ENCODE results near the gene TRIM62. TPM values are rescaled to one million over a fixed set of nuclear protein-coding genes. Genes with fewer than 3 reads are reported as not detected.
"Not testable (repeated sequence)": the region's sequence is repeated elsewhere in the genome, so short reads cannot be mapped to it uniquely, and the experiment has no call there.

TRIM62 gene
- total RNA-seq, 2 experiments from 2014 or later: 10.3 to 11.5 TPM

- Mint-ChIP-seq H3K36me3 (ENCODE audit: low read depth) (peaks cover 13% of the 10 kb centered on the region), H3K4me3 (no peak overlapping the region), H3K9me3 (no peaks in the 10 kb centered on the region), H3K27me3 (no peaks in the 10 kb centered on the region), H3K4me1 (peaks cover 6% of the 10 kb centered on the region), H3K27ac (no peak overlapping the region)
- ChIA-PET POLR2A (interaction anchor here (1.4 kb wide), 1 partner anchor 22 kb away, joined by 5 read pairs; no protein-coding TSS in a partner anchor), CTCF (interaction anchor here (0.6 kb wide), 1 partner anchor 96 kb away, joined by 5 read pairs; no protein-coding TSS in a partner anchor)
- DNase-seq: peak; percentile 14
Observed at GRCh38 chr1:33120436-33121231, 61.2 kb downstream of the TRIM62 start.

GRCh38 chr1:33119532-33120217, 62.2 kb downstream of the TRIM62 start:
- ChIA-PET CTCF (no interaction called here), POLR2A (interaction anchor here (0.8 kb wide), 1 partner anchor 7 kb away, joined by 3 read pairs; no protein-coding TSS in a partner anchor)
- H3K27me3 Mint-ChIP-seq: no peaks in the 10 kb centered on the region
- no peak overlapping the region for H3K27ac Mint-ChIP-seq
- peak; percentile 15 for DNase-seq
- no peak overlapping the region for H3K4me3 Mint-ChIP-seq
- H3K4me1 Mint-ChIP-seq: no peaks in the 10 kb centered on the region
- H3K9me3 Mint-ChIP-seq: no peaks in the 10 kb centered on the region
- peaks cover 3% of the 10 kb centered on the region for H3K36me3 Mint-ChIP-seq (ENCODE audit: low read depth)

GRCh38 chr1:33119050-33119449, 62.8 kb downstream of the TRIM62 start:
- H3K27ac Mint-ChIP-seq: no peak overlapping the region
- H3K4me1 Mint-ChIP-seq: no peaks in the 10 kb centered on the region
- H3K36me3 Mint-ChIP-seq (ENCODE audit: low read depth): no peaks in the 10 kb centered on the region
- ChIA-PET CTCF (interaction anchor here (0.6 kb wide), 1 partner anchor 9 kb away, joined by 3 read pairs; no protein-coding TSS in a partner anchor), POLR2A (interaction anchor here (0.8 kb wide), 1 partner anchor 8 kb away, joined by 3 read pairs; no protein-coding TSS in a partner anchor)
- peak; percentile 7 for DNase-seq
- H3K4me3 Mint-ChIP-seq: no peak overlapping the region
- H3K9me3 Mint-ChIP-seq: no peaks in the 10 kb centered on the region
- no peaks in the 10 kb centered on the region for H3K27me3 Mint-ChIP-seq

GRCh38 chr1:33118274-33118673, 63.6 kb downstream of the TRIM62 start:
- H3K4me1 Mint-ChIP-seq: no peaks in the 10 kb centered on the region
- POLR2A ChIA-PET: interaction anchor here (1.4 kb wide), 1 partner anchor 8 kb away, joined by 5 read pairs; no protein-coding TSS in a partner anchor
- no peaks in the 10 kb centered on the region for H3K36me3 Mint-ChIP-seq (ENCODE audit: low read depth)
- H3K4me3 Mint-ChIP-seq: no peak overlapping the region
- no peak overlapping the region for H3K27ac Mint-ChIP-seq
- H3K27me3 Mint-ChIP-seq: no peaks in the 10 kb centered on the region
- H3K9me3 Mint-ChIP-seq: no peaks in the 10 kb centered on the region
- CTCF ChIA-PET: interaction anchor here (0.5 kb wide), 1 partner anchor 98 kb away, joined by 3 read pairs; no protein-coding TSS in a partner anchor
- peak; percentile 14 for DNase-seq

GRCh38 chr1:33117440-33118085, 64.3 kb downstream of the TRIM62 start:
- Mint-ChIP-seq H3K36me3 (ENCODE audit: low read depth) (no peaks in the 10 kb centered on the region), H3K9me3 (no peaks in the 10 kb centered on the region), H3K27me3 (no peaks in the 10 kb centered on the region), H3K4me1 (no peaks in the 10 kb centered on the region), H3K27ac (no peak overlapping the region), H3K4me3 (no peak overlapping the region)
- peak; percentile 12 for DNase-seq
- ChIA-PET CTCF (interaction anchor here (0.5 kb wide), 1 partner anchor 97 kb away, joined by 3 read pairs; no protein-coding TSS in a partner anchor), POLR2A (interaction anchor here (1.3 to 1.4 kb wide), 2 partner anchors 9 to 18 kb away, joined by 4 to 5 read pairs; no protein-coding TSS in a partner anchor)

GRCh38 chr1:33111965-33112364, 69.9 kb downstream of the TRIM62 start:
- DNase-seq: peak; percentile 15
- ChIA-PET POLR2A (no interaction called here), CTCF (interaction anchor here (1.1 to 1.4 kb wide), 2 partner anchors 12 to 69 kb away, joined by 3 read pairs; no protein-coding TSS in a partner anchor)
- Mint-ChIP-seq H3K27me3 (no peaks in the 10 kb centered on the region), H3K27ac (no peak overlapping the region), H3K4me1 (no peaks in the 10 kb centered on the region), H3K9me3 (peaks cover 14% of the 10 kb centered on the region), H3K4me3 (no peak overlapping the region), H3K36me3 (ENCODE audit: low read depth) (peaks cover 10% of the 10 kb centered on the region)

- H3K4me1 Mint-ChIP-seq: no peaks in the 10 kb centered on the region
- no peak for DNase-seq
- H3K27ac Mint-ChIP-seq: no peak overlapping the region
- ChIA-PET POLR2A (interaction anchor here (0.7 kb wide), 1 partner anchor 32 kb away, joined by 3 read pairs; no protein-coding TSS in a partner anchor), CTCF (interaction anchor here (1.0 to 1.4 kb wide), 2 partner anchors 70 to 185 kb away, joined by 3 read pairs; no protein-coding TSS in a partner anchor)
- peaks cover 10% of the 10 kb centered on the region for H3K36me3 Mint-ChIP-seq (ENCODE audit: low read depth)
- no peak overlapping the region for H3K4me3 Mint-ChIP-seq
- H3K9me3 Mint-ChIP-seq: peaks cover 14% of the 10 kb centered on the region
- H3K27me3 Mint-ChIP-seq: no peaks in the 10 kb centered on the region
Observed at GRCh38 chr1:33110477-33110876, 71.4 kb downstream of the TRIM62 start.

GRCh38 chr1:33100119-33100415, 81.8 kb downstream of the TRIM62 start:
- H3K9me3 Mint-ChIP-seq; DNase-seq; H3K36me3 Mint-ChIP-seq (ENCODE audit: low read depth); H3K27me3 Mint-ChIP-seq; H3K4me3 Mint-ChIP-seq: not testable (repeated sequence)
- CTCF ChIA-PET: interaction anchor here (1.0 to 10.2 kb wide), 5 partner anchors 11 to 81 kb away, joined by 3 to 94 read pairs (median 6); partner anchors contain the start of gene TRIM62
- POLR2A ChIA-PET: interaction anchor here (0.7 to 3.4 kb wide), 2 partner anchors 27 to 237 kb away, joined by 3 to 58 read pairs; no protein-coding TSS in a partner anchor
- H3K27ac Mint-ChIP-seq: peak overlapping the region; percentile 98
- peaks cover 65% of the 10 kb centered on the region for H3K4me1 Mint-ChIP-seq

GRCh38 chr1:33099290-33100118, 82.3 kb downstream of the TRIM62 start:
- H3K4me1 Mint-ChIP-seq: peaks cover 67% of the 10 kb centered on the region
- CTCF ChIA-PET: interaction anchor here (0.6 to 10.2 kb wide), 11 partner anchors 10 to 251 kb away, joined by 3 to 94 read pairs (median 4); partner anchors contain the start of gene TRIM62
- H3K27ac Mint-ChIP-seq: peak overlapping the region; percentile 98
- peaks cover 9% of the 10 kb centered on the region for H3K36me3 Mint-ChIP-seq (ENCODE audit: low read depth)
- no peaks in the 10 kb centered on the region for H3K27me3 Mint-ChIP-seq
- H3K4me3 Mint-ChIP-seq: peak overlapping the region; percentile 62
- peak; percentile 90 for DNase-seq
- H3K9me3 Mint-ChIP-seq: no peaks in the 10 kb centered on the region
- POLR2A ChIA-PET: interaction anchor here (0.7 to 3.4 kb wide), 10 partner anchors 9 to 281 kb away, joined by 3 to 58 read pairs (median 4); partner anchors contain the start of genes AZIN2, S100PBP and TRIM62

- Mint-ChIP-seq H3K36me3 (ENCODE audit: low read depth) (peaks cover 7% of the 10 kb centered on the region), H3K4me3 (peak overlapping the region; percentile 62), H3K9me3 (no peaks in the 10 kb centered on the region), H3K27ac (peak overlapping the region; percentile 98), H3K4me1 (peaks cover 67% of the 10 kb centered on the region), H3K27me3 (no peaks in the 10 kb centered on the region)
- DNase-seq: no peak
- CTCF ChIA-PET: interaction anchor here (1.4 to 10.2 kb wide), 4 partner anchors 9 to 373 kb away, joined by 3 to 94 read pairs (median 20); no protein-coding TSS in a partner anchor
- POLR2A ChIA-PET: interaction anchor here (0.8 to 3.4 kb wide), 7 partner anchors 10 to 280 kb away, joined by 3 to 58 read pairs (median 5); partner anchors contain the start of genes S100PBP and TRIM62
Observed at GRCh38 chr1:33098371-33098770, 83.5 kb downstream of the TRIM62 start.

- ChIA-PET CTCF (interaction anchor here (1.4 to 10.2 kb wide), 4 partner anchors 9 to 373 kb away, joined by 3 to 94 read pairs (median 20); no protein-coding TSS in a partner anchor), POLR2A (interaction anchor here (0.8 to 3.4 kb wide), 7 partner anchors 9 to 280 kb away, joined by 3 to 58 read pairs (median 5); partner anchors contain the start of genes S100PBP and TRIM62)
- peaks cover 67% of the 10 kb centered on the region for H3K4me1 Mint-ChIP-seq
- H3K9me3 Mint-ChIP-seq: no peaks in the 10 kb centered on the region
- no peak for DNase-seq
- no peak overlapping the region for H3K4me3 Mint-ChIP-seq
- H3K27ac Mint-ChIP-seq: peak overlapping the region; percentile 98
- peaks cover 4% of the 10 kb centered on the region for H3K36me3 Mint-ChIP-seq (ENCODE audit: low read depth)
- no peaks in the 10 kb centered on the region for H3K27me3 Mint-ChIP-seq
Observed at GRCh38 chr1:33097762-33098161, 84.1 kb downstream of the TRIM62 start.
